ENCODE results near the gene TP53RK.

GRCh38 chr20:46641424-46641823 lies 47.8 kb downstream of the TP53RK start:
- TF ChIP-seq GLIS3 (CRISPR knock-in tag; IDR thresholded peaks at IDR 0.05) (no peak), CSRNP3 (CRISPR knock-in tag; IDR thresholded peaks at IDR 0.05) (no peak), PATZ1 (CRISPR knock-in tag; IDR thresholded peaks at IDR 0.05; ENCODE audit: borderline replicate concordance) (no peak), OSR1 (CRISPR knock-in tag; IDR thresholded peaks at IDR 0.05) (no peak), ZNF70 (CRISPR knock-in tag; IDR thresholded peaks at IDR 0.05) (no peak), ISL1 (CRISPR knock-in tag; IDR thresholded peaks at IDR 0.05) (no peak), SNAI2 (CRISPR knock-in tag; IDR thresholded peaks at IDR 0.05) (no peak)
